ENCODE results near the gene H6PD. TPM values are rescaled to one million over a fixed set of nuclear protein-coding genes. Genes with fewer than 3 reads are reported as not detected.

Gene H6PD
- total and polyA plus RNA-seq, 8 donors: 33.0 to 63.0 (median 52.4) TPM

DNA sequence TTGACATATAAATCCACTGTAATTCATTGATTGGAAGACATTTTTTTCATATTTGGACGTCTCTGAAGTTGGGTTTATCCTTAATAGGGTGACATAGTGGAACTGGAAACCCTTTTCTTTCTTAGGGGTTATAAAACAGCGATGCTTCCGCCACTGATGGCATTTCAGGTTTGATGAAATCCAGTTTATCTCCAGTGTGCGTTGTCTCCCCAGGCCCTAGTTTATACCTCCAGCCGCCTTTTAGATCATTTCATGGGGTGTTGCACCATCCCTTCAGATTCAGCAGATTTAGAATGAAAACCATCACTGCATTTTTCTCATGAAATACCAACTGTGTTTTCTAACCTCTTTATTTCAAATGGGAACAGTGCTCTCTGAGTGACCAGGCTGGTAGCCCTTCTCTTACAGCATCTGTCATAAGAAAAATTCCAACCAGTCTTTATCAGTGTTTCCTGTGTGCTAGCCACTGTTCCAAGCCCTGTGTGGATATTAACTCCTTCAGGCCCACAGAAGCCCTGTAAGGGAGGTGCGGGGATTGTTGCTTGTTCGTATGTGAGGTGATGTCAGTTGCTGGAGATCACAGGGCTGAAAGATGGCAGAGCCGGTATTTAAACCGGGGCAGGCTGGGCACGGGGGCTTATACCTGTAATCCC lies 19.0 kb downstream of the H6PD start:
- intact Hi-C loops (cut with DNase I): no loop called here
- Histone ChIP-seq H3K36me3 (peaks cover 0 to 16% of the 10 kb centered on the region in 2 donors), H3K4me3 (no peak overlapping the region), H3K4me1 (peaks cover 16 to 35% of the 10 kb centered on the region in 2 donors), H3K9me3 (no peaks in the 10 kb centered on the region), H3K27ac (no peak overlapping the region), H3K27me3 (no peaks in the 10 kb centered on the region)
- ATAC-seq (no peak), DNase-seq (no peak)
- TF ChIP-seq, protein P1, sequence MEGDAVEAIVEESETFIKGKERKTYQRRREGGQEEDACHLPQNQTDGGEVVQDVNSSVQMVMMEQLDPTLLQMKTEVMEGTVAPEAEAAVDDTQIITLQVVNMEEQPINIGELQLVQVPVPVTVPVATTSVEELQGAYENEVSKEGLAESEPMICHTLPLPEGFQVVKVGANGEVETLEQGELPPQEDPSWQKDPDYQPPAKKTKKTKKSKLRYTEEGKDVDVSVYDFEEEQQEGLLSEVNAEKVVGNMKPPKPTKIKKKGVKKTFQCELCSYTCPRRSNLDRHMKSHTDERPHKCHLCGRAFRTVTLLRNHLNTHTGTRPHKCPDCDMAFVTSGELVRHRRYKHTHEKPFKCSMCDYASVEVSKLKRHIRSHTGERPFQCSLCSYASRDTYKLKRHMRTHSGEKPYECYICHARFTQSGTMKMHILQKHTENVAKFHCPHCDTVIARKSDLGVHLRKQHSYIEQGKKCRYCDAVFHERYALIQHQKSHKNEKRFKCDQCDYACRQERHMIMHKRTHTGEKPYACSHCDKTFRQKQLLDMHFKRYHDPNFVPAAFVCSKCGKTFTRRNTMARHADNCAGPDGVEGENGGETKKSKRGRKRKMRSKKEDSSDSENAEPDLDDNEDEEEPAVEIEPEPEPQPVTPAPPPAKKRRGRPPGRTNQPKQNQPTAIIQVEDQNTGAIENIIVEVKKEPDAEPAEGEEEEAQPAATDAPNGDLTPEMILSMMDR (IDR thresholded peaks at IDR 0.05): no peak

DNA sequence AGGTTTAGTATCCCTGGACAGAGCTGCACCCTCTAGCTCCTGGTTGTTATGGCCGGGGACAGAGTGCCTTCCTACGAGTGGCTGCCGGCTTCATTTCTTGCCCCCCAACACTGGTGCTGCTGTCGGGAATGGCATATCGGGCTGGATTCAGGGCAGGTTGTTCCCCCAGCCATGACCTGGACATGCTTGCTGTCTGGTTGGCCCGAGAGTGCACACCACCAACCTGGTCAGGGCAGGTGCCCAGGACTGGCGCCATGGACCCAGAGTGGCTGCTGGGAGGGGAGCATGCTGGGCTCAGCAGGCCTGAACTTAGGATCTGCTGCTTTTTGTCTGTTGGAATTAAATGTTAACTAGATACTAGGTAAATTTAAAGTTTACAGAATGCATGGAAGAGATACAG lies 21.8 kb downstream of the H6PD start:
- Histone ChIP-seq H3K27me3 (no peaks in the 10 kb centered on the region), H3K36me3 (peaks cover 0 to 9% of the 10 kb centered on the region in 2 donors), H3K4me3 (no peak overlapping the region), H3K9me3 (no peaks in the 10 kb centered on the region), H3K27ac (no peak overlapping the region), H3K4me1 (peaks cover 0 to 14% of the 10 kb centered on the region in 2 donors)
- TF ChIP-seq, protein P1 (IDR thresholded peaks at IDR 0.05): no peak
- no peak for DNase-seq
- no peak for ATAC-seq
- intact Hi-C loops (cut with DNase I): no loop called here

DNA sequence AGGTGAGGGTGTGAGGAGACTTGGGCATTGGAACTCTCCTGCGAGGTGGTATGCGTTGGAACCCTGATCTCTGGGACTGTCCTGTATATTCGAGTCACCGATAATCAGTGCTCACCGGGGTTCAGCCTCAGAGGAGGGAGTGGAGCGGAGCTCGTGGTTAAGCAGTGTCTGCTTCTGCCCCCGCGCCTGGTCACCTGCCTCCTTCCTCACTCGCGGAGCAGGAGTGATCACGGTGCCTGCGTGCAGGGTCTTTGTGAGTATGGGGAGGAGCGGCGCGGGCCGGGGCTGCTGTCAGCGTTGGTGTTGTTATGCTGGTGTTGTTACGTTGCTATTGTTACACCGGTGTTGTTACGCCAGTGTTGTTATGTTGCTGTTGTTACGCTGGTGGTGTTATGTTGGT lies 23.3 kb downstream of the H6PD start:
- ATAC-seq (no peak), DNase-seq (peak in 1 of 4 donors; percentile 77)
- Histone ChIP-seq H3K4me3 (no peak overlapping the region), H3K36me3 (peaks cover 0 to 20% of the 10 kb centered on the region in 2 donors), H3K27me3 (no peaks in the 10 kb centered on the region), H3K9me3 (no peaks in the 10 kb centered on the region), H3K27ac (no peak overlapping the region), H3K4me1 (peaks cover 0 to 10% of the 10 kb centered on the region in 2 donors)
- intact Hi-C loops (cut with DNase I): no loop called here
- TF ChIP-seq, protein P1 (IDR thresholded peaks at IDR 0.05): no peak

DNA sequence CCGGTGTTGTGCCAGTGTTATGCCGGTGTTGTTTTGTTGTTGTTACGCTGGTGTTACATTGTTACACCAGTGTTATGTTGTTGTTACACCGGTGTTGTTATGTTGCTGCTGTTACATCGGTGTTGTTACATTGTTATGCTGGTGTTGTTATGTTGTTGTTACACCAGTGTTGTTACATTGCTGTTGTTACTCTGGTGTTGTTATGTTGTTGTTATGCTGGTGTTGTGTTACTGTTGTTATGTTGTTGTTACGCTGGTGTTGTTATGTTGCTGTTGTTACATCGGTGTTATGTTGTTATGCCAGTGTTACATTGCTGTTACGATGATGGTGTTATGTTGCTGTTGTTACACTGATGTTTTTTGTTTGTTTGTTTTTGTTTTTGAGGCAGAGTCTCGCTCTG lies 24.1 kb downstream of the H6PD start:
- Histone ChIP-seq H3K27me3 (no peaks in the 10 kb centered on the region), H3K36me3 (peaks cover 0 to 28% of the 10 kb centered on the region in 2 donors), H3K4me1 (peaks cover 0 to 9% of the 10 kb centered on the region in 2 donors), H3K9me3 (no peaks in the 10 kb centered on the region), H3K27ac (no peak overlapping the region), H3K4me3 (no peak overlapping the region)
- ATAC-seq: no peak
- TF ChIP-seq, protein P1 (IDR thresholded peaks at IDR 0.05): no peak
- intact Hi-C loops (cut with DNase I): no loop called here
- no peak for DNase-seq

DNA sequence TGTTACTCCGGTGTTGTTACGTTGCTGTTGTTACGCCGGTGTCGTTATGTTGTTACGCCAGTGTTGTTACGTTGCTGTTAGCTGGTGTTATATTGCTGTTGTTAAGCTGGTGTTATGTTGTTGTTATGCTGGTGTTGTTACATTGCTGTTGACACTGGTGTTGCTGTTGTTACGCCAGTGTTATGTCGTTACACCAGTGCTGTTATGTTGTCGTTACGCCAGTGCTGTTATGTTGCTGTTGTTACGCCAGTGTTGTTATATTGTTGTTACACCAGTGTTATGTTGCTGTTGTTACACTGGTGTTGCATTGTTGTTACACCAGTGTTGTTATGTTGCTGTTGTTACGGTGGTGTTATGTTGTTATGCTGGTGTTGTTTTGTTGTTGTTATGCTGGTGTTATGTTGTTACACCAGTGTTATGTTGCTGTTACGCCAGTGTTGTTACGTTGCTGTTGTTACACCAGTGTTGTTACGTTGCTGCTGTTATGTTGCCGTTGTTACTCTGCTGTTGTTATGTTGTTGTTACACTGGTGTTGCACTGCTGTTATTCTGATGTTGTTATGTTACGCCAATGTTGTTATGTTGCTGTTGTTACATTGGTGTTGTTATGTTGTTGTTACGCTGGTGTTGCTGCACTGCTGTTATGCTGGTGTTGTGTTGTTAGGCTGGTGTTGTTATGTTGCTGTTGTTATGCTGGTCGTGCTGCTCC lies 25.6 kb downstream of the H6PD start:
- peaks cover 0 to 4% of the 10 kb centered on the region in 2 donors for H3K4me1 ChIP-seq
- TF ChIP-seq, protein P1 (IDR thresholded peaks at IDR 0.05): no peak
- no peaks in the 10 kb centered on the region for H3K9me3 ChIP-seq
- peaks cover 0 to 44% of the 10 kb centered on the region in 2 donors for H3K36me3 ChIP-seq
- H3K4me3 ChIP-seq: no peak overlapping the region
- no peak for DNase-seq
- no peaks in the 10 kb centered on the region for H3K27me3 ChIP-seq
- H3K27ac ChIP-seq: no peak overlapping the region
- intact Hi-C loops (cut with DNase I): no loop called here
- no peak for ATAC-seq

All from left lung (tissue), 10 donors.